Ectodermal cell (in vitro differentiated cells): ENCODE results near the gene NFATC1.

Experiments used
- H3K27ac ChIP-seq: 2 replicates; pipeline ENCODE4 v1.7.0; 2013; ENCODE audit warnings: mild to moderate bottlenecking, low read depth, low read length; ENCODE audit not compliant: insufficient read depth, poor library complexity, severe bottlenecking
- H3K27me3 ChIP-seq: 2 replicates; pipeline ENCODE4 v1.7.0; 2013; ENCODE audit warnings: mild to moderate bottlenecking, low read length; ENCODE audit not compliant: insufficient read depth, control insufficient read depth, poor library complexity, severe bottlenecking
- H3K36me3 ChIP-seq: one replicate; pipeline ENCODE4 v1.7.0; 2013; ENCODE audit warnings: low read length; ENCODE audit not compliant: control insufficient read depth, insufficient read depth
- H3K4me1 ChIP-seq: one replicate; pipeline ENCODE4 v1.7.0; 2013; ENCODE audit warnings: low read length; ENCODE audit not compliant: control insufficient read depth, insufficient read depth
- H3K4me3 ChIP-seq: 2 replicates; pipeline ENCODE4 v1.7.0; 2013; ENCODE audit warnings: low read depth, low read length, control low read depth; ENCODE audit not compliant: insufficient read depth
- H3K9me3 ChIP-seq: 2 replicates; pipeline ENCODE4 v1.7.0; 2013; ENCODE audit warnings: mild to moderate bottlenecking, low read length, moderate library complexity; ENCODE audit not compliant: control insufficient read depth
- WGBS, 2 experiments: methylation state at CpG; one replicate each; pipeline ENCODE4 v1.1.7; 2013; ENCODE audit warnings: missing lambda C conversion rate in 2 of 2; 5-methylcytosine and 5-hydroxymethylcytosine counted together

Gene NFATC1

GRCh38 chr18:79413901-79414300 is 18.2 kb downstream of the NFATC1 start:
- Histone ChIP-seq H3K9me3 (no peaks in the 10 kb centered on the region), H3K4me3 (no peak overlapping the region), H3K27ac (no peak overlapping the region), H3K36me3 (no peaks in the 10 kb centered on the region), H3K27me3 (no peaks in the 10 kb centered on the region), H3K4me1 (peaks cover 10% of the 10 kb centered on the region)
- 93 to 94% methylated on average over 9 of the region's 9 CpGs for WGBS, 2 experiments

DNA sequence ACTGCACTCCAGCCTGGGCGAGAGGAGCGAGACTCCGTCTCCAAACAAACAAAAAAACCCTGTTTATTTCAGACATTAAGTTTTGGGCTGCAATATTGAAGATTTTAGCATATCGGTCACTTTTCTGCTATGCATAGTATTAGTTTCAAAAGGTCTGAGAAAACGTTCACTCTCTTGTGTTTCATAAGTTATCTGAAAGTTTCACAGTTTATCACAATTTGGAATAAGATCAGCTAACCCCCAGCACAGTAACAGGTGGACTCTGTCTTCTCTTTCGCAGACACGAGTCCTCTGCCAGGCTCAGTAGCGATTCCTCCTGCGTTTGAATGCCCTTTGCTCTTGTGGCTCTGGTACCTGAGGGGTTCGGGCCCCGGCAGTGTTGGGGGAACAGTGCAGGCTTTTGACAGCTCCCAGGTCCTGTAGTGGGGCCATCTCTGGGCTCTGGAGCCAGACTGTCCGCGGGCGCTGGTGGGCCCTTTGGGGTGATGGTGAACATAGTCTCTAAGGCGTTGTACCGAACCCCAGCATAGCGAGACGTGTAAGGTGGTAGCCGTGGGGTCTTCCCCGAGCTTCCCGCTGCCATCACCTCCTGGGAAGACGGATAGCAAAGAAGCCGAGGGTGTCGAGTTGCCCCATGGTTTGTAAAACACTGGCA is 20.4 kb downstream of the NFATC1 start:
- H3K36me3 ChIP-seq, result no peaks in the 10 kb centered on the region
- peaks cover 10% of the 10 kb centered on the region for H3K4me1 ChIP-seq
- WGBS, 2 experiments, result 86 to 88% methylated on average over 24 of the region's 24 CpGs
- no peak overlapping the region for H3K27ac ChIP-seq
- H3K9me3 ChIP-seq, result no peaks in the 10 kb centered on the region
- no peaks in the 10 kb centered on the region for H3K27me3 ChIP-seq
- no peak overlapping the region for H3K4me3 ChIP-seq

GRCh38 chr18:79416677-79417052 is 20.9 kb downstream of the NFATC1 start:
- Histone ChIP-seq H3K36me3 (no peaks in the 10 kb centered on the region), H3K27ac (no peak overlapping the region), H3K4me3 (no peak overlapping the region), H3K9me3 (no peaks in the 10 kb centered on the region), H3K4me1 (peaks cover 8% of the 10 kb centered on the region), H3K27me3 (no peaks in the 10 kb centered on the region)
- 89 to 90% methylated on average over 12 of the region's 12 CpGs for WGBS, 2 experiments

DNA sequence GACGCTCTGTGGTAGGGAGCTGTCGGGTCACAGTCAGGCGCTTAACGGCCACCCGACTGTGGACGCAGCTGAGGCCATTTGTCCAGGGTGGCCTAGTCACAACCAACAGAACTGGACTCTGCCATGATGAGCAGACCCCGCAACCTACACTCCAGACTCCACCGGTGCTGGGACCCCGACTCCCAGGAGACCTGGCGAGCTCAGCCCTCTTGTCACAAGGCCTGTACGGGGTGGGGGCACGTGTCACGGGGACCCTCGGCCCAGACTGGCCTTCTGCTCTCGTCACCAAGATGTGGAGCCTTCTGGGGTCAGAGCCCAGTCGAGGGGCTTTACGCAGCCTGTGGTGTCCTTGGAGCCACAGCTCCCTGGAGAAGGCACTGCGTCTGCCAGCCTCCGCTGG is 22.5 kb downstream of the NFATC1 start:
- Histone ChIP-seq H3K27me3 (no peaks in the 10 kb centered on the region), H3K9me3 (no peaks in the 10 kb centered on the region), H3K4me3 (no peak overlapping the region), H3K4me1 (no peaks in the 10 kb centered on the region), H3K27ac (no peak overlapping the region), H3K36me3 (no peaks in the 10 kb centered on the region)
- 93 to 94% methylated on average over 19 of the region's 19 CpGs for WGBS, 2 experiments

GRCh38 chr18:79418642-79419041 is 22.9 kb downstream of the NFATC1 start:
- Histone ChIP-seq H3K36me3 (no peaks in the 10 kb centered on the region), H3K27ac (no peak overlapping the region), H3K27me3 (no peaks in the 10 kb centered on the region), H3K4me1 (no peaks in the 10 kb centered on the region), H3K9me3 (no peaks in the 10 kb centered on the region), H3K4me3 (no peak overlapping the region)
- 95% methylated on average over 11 of the region's 11 CpGs for WGBS, 2 experiments

DNA sequence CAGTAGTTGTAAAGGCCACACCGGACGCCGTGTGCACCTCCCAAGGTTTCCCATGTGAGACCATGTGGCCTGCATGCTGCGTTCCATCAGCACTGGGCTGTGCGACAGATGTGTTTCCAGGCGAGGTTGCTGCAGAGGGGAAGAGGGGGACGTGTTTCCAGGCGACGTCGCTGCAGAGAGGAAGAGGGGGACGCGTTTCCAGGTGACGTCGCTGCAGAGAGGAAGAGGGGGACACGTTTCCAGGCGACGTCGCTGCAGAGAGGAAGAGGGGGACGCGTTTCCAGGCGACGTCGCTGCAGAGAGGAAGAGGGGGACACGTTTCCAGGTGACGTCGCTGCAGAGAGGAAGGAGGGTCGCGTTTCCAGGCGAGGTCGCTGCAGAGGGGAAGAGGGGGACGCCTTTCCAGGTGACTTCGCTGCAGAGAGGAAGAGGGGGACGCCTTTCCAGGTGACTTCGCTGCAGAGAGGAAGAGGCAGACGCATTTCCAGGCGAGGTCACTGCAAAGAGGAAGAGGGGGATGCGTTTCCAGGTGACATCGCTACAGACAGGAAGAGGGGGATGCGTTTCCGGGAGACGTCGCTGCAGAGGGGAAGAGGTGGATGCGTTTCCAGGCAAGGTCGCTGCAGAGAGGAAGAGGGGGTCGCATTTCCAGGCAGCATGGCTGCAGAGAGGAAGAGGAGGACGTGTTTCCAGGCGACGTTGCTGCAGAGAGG is 24.5 kb downstream of the NFATC1 start:
- H3K36me3 ChIP-seq, result no peaks in the 10 kb centered on the region
- H3K27ac ChIP-seq, result no peak overlapping the region
- no peaks in the 10 kb centered on the region for H3K27me3 ChIP-seq
- 91 to 93% methylated on average over 48 of the region's 48 CpGs for WGBS, 2 experiments
- no peak overlapping the region for H3K4me3 ChIP-seq
- H3K9me3 ChIP-seq, result no peaks in the 10 kb centered on the region
- no peaks in the 10 kb centered on the region for H3K4me1 ChIP-seq

DNA sequence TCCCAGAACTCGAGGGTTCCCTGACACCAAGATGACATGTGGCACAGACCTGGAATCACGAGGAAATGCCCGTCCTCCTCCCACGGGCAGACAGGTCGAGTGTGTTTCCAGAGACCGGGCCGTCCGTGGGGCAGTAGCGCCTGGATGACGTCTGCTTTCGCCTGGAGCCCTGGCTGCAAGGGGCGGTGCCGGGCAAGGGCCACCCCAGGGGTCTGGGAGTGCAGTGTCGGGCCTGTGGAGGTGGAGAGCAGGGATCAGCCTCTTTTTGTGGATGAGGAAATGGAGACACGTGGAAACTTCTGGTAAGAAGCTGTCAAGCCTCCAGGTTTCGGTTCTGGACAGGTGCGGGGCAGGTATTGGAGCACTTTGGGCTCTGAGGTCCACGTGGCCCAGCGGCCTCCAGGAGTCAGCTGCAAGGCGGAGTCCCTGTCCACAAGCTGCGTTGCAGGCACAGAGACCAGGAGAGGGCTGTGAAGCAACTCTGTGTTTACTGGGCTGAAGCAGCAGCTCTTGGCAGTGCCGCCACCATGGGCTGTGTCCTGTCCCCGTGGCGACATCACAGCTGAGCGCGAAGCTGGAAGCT is 25.6 kb downstream of the NFATC1 start:
- H3K4me3 ChIP-seq, result no peak overlapping the region
- H3K27me3 ChIP-seq, result no peaks in the 10 kb centered on the region
- no peak overlapping the region for H3K27ac ChIP-seq
- WGBS, 2 experiments, result 89 to 90% methylated on average over 26 of the region's 26 CpGs
- H3K4me1 ChIP-seq, result no peaks in the 10 kb centered on the region
- no peaks in the 10 kb centered on the region for H3K36me3 ChIP-seq
- H3K9me3 ChIP-seq, result no peaks in the 10 kb centered on the region

GRCh38 chr18:79422022-79422782 is 26.5 kb downstream of the NFATC1 start:
- H3K4me1 ChIP-seq, result no peaks in the 10 kb centered on the region
- H3K4me3 ChIP-seq, result no peak overlapping the region
- no peak overlapping the region for H3K27ac ChIP-seq
- WGBS, 2 experiments, result 93 to 94% methylated on average over 24 of the region's 24 CpGs
- no peaks in the 10 kb centered on the region for H3K27me3 ChIP-seq
- no peaks in the 10 kb centered on the region for H3K36me3 ChIP-seq
- no peaks in the 10 kb centered on the region for H3K9me3 ChIP-seq

GRCh38 chr18:79422783-79423165 is 27.0 kb downstream of the NFATC1 start:
- 84 to 87% methylated on average over 12 of the region's 12 CpGs for WGBS, 2 experiments
- Histone ChIP-seq H3K4me3 (no peak overlapping the region), H3K9me3 (no peaks in the 10 kb centered on the region)

More at GRCh38 chr18:79422783-79423165, 27.0 kb downstream of the NFATC1 start:
- H3K4me1 ChIP-seq, result no peaks in the 10 kb centered on the region
- H3K27me3 ChIP-seq, result no peaks in the 10 kb centered on the region
- H3K36me3 ChIP-seq, result no peaks in the 10 kb centered on the region
- H3K27ac ChIP-seq, result no peak overlapping the region
